ENCODE measurements around the gene SGIP1.

GRCh38 chr1:66570196-66570595 lies 36.2 kb downstream of the SGIP1 start:
- TF ChIP-seq EZH2 (optimal IDR thresholded peaks at IDR 0.05; ENCODE audit: low read depth, low read length), result no peak
- no peak for TF ChIP-seq CTCF (IDR thresholded peaks at IDR 0.05; ENCODE audit: low read length)
- TF ChIP-seq EZH2phosphoT487 (IDR thresholded peaks at IDR 0.05; ENCODE audit: low read length), result no peak
